GM12878 (cell line): Measurements from ENCODE around the gene SPG7. TPM values are rescaled to one million over a fixed set of nuclear protein-coding genes. Genes with fewer than 3 reads are reported as not detected.

ENCODE experiments used
- ATAC-seq: fragments of 200-7000 bp; cut with Tn5 transposase; 3 replicates; pipeline ENCODE4 v1.9.1; 2020; ENCODE audit warnings: mild to moderate bottlenecking, moderate library complexity
- BruUV-seq: library from RNA; stranded (reverse); fragments of 400-500 nt; replicated peaks from 2 replicates; lab custom pipeline; 2021; lab: Mats Ljungman, UMichigan
- CTCF ChIA-PET: fragments of 300-600 bp; sonication (Branson Sonifier 250); formaldehyde crosslinking; extraction: SDS; loops from one replicate; lab custom pipeline; 2021; ENCODE audit warnings: inconsistent platforms; lab: Yijun Ruan, JAX
- POLR2A ChIA-PET: fragments of 350-600 bp; formaldehyde crosslinking; extraction: SDS; loops from one replicate; lab custom pipeline; 2021; ENCODE audit warnings: inconsistent platforms; lab: Charles Lee
- RAD21 ChIA-PET: fragments of 300-600 bp; sonication (Branson Sonifier 250); formaldehyde crosslinking; loops from one replicate; lab custom pipeline; 2023; ENCODE audit warnings: antibody characterized with exemption; ENCODE audit not compliant: unreplicated experiment; lab: Charles Lee
- SMC1A ChIA-PET: fragments of 300-600 bp; sonication (Branson Sonifier 250); formaldehyde crosslinking; loops from one replicate; lab custom pipeline; 2023; ENCODE audit not compliant: unreplicated experiment, uncharacterized antibody; lab: Charles Lee
- DNase-seq: peaks from one replicate; pipeline ENCODE4 v3.0.0-alpha.2; 2011; ENCODE audit warnings: low read depth, low spot score
- FAIRE-seq: peaks from 3 replicates; lab custom pipeline; 2011; peaks lifted over from hg19 to GRCh38; lab: Jason Lieb, UNC
- H2AFZ ChIP-seq: 2 replicates; pipeline ENCODE4 v1.6.0; 2011; ENCODE audit warnings: low read depth, low read length, control low read depth; ENCODE audit not compliant: control insufficient read depth
- H3K27ac ChIP-seq: 2 replicates; pipeline ENCODE4 v1.5.1; 2011; ENCODE audit warnings: control low read depth; ENCODE audit not compliant: control insufficient read depth, insufficient read depth
- H3K27me3 ChIP-seq, 2 experiments: replicated peaks in 1 of 2; 2 replicates each; pipeline versions ENCODE4 v1.6.0 to v1.6.1; 2011; ENCODE audit warnings: low read length in 1 of 2; ENCODE audit not compliant: control insufficient read depth in 2 of 2, insufficient read depth in 2 of 2
- H3K36me3 ChIP-seq, 2 experiments: 2 replicates each; pipeline ENCODE4 v1.5.1; 2011; ENCODE audit warnings: low read length in 1 of 2; ENCODE audit not compliant: control insufficient read depth in 2 of 2, insufficient read depth in 2 of 2
- H3K4me1 ChIP-seq: 2 replicates; pipeline ENCODE4 v1.6.1; 2011; ENCODE audit warnings: mild to moderate bottlenecking, low read length, moderate library complexity, mixed read lengths; ENCODE audit not compliant: control insufficient read depth, insufficient read depth
- H3K4me2 ChIP-seq: 2 replicates; pipeline ENCODE4 v1.6.0; 2011; ENCODE audit warnings: control low read depth; ENCODE audit not compliant: control insufficient read depth, insufficient read depth
- H3K4me3 ChIP-seq: fragments of 200-600 bp; sonication (generic); 2 replicates; pipeline ENCODE4 v1.5.1; 2016
- H3K79me2 ChIP-seq: 2 replicates; pipeline ENCODE4 v1.6.0; 2011; ENCODE audit warnings: low read length; ENCODE audit not compliant: control insufficient read depth, insufficient read depth
- H3K9ac ChIP-seq: 2 replicates; pipeline ENCODE4 v1.8.0; 2011; ENCODE audit warnings: low read length, control low read depth, mixed read lengths; ENCODE audit not compliant: control insufficient read depth, insufficient read depth
- H3K9me3 ChIP-seq: replicated peaks from 3 replicates; pipeline ENCODE4 v1.5.1; 2011; ENCODE audit warnings: mild to moderate bottlenecking, low read length; ENCODE audit not compliant: control insufficient read depth, insufficient read depth
- H4K20me1 ChIP-seq: 2 replicates; pipeline ENCODE4 v1.6.0; 2011; ENCODE audit not compliant: control insufficient read depth, insufficient read depth
- CTCF ChIP-seq, 3 experiments: IDR thresholded peaks in 2 of 3; conservative IDR thresholded peaks in 1 of 3; 2 replicates each; pipeline ENCODE4 v1.5.1; 2011; ENCODE audit warnings: low read depth in 3 of 3, low read length in 3 of 3, mild to moderate bottlenecking in 3 of 3, control low read depth in 2 of 3, moderate library complexity in 2 of 3, inconsistent platforms in 1 of 3, mixed read lengths in 1 of 3; ENCODE audit not compliant: control insufficient read depth in 2 of 3, insufficient read depth in 1 of 3; ENCODE audit errors: extremely low read depth in 1 of 3
- EGR1 ChIP-seq, 2 experiments: IDR thresholded peaks; 1 replicate in 1 of 2; 2 replicates in 1 of 2; pipeline ENCODE4 v1.6.1; 2011 to 2012; ENCODE audit warnings: low read depth in 2 of 2, low read length in 2 of 2, borderline replicate concordance in 1 of 2, mild to moderate bottlenecking in 1 of 2, moderate library complexity in 1 of 2
- IKZF1 ChIP-seq: fragments of 450-650 bp; conservative IDR thresholded peaks from 2 replicates; pipeline ENCODE4 v1.6.1; 2017; ENCODE audit warnings: antibody characterized with exemption, mild to moderate bottlenecking
- TCF12 ChIP-seq: IDR thresholded peaks from 2 replicates; pipeline ENCODE4 v1.6.1; 2011; ENCODE audit warnings: low read depth, mild to moderate bottlenecking, low read length
- WGBS: methylation state at CpG from one replicate; pipeline ENCODE4 v1.1.6; 2016; ENCODE audit warnings: low lambda C conversion rate; ENCODE audit not compliant: insufficient replicate concordance, insufficient coverage; ENCODE audit errors: missing lambda C conversion rate; 5-methylcytosine and 5-hydroxymethylcytosine counted together
- in situ Hi-C: fragments of 300-500 bp; cut with MboI; formaldehyde crosslinking; loops from 9 replicates; pipeline ENCODE4 v1.14.3; 2018; ENCODE audit warnings: mixed read lengths
- intact Hi-C: fragments of 100-400 bp; cut with micrococcal nuclease; formaldehyde crosslinking; loops from one replicate; pipeline ENCODE4 v1.14.2; 2022; ENCODE audit not compliant: unreplicated experiment
- polyA plus RNA-seq, 11 experiments: library from polyadenylated mRNA; depleted of rRNA in 4 of 11; unstranded in 6 of 11; stranded (reverse) in 5 of 11; fragments of >200 nt; fragmentation: Nextera tagmentation in 4 of 11; fragmentation: Illumina TruSeq in 1 of 11; extraction: Ambion mirVana in 4 of 11; extraction: Trizol in 1 of 11; gene quantifications; 1 replicate in 1 of 11; 2 replicates in 10 of 11; pipeline versions ENCODE4 v1.2.1 to v1.2.3, GENCODE V29; 2011 to 2016; ENCODE audit warnings: inconsistent platforms in 2 of 11, missing spikeins in 2 of 11, low read depth in 1 of 11
- total RNA-seq, 4 experiments: library from RNA; depleted of rRNA in 3 of 4; stranded (reverse); fragments of >200 nt in 3 of 4; fragmentation: Illumina TruSeq in 1 of 4; extraction: Trizol in 1 of 4; gene quantifications; 2 replicates each; pipeline versions ENCODE4 v1.2.1 to v1.2.3, GENCODE V29; 2013 to 2021

The SPG7 gene
- total and polyA plus RNA-seq, 10 of the 15 experiments (the other 5 are each of a cell fraction or from before 2014, with no cell fraction given): 5.9 to 75.9 (median 52.5) TPM

DNA sequence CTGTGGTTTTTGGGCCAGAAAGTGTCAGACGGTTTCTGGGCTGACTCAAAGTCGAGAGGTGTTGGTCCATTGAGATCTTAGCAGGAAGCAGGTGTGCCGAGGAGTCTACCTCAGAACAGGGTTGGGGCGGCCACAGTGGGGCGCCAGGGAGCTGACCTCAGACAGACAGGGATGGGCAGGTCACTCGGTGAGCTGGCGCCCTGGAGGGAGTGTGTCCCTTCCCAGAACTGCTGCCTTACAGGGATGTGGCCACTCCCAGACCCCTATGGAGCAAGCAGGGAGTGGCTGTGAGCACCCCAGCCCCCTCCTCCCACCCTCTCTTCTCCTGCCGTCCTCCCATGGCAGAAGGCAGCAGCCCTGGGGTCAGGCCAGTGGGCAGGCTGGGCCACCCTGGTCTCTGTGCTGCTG is 91.3 kb downstream of the SPG7 start:
- POLR2A ChIA-PET: no interaction called here

More for the DNA sequence above, 91.3 kb downstream of the SPG7 start:
- ChIA-PET RAD21 (interaction anchor here (1.0 to 1.4 kb wide), 2 partner anchors 41 to 101 kb away, joined by 3 to 5 read pairs; no protein-coding TSS in a partner anchor), SMC1A (no interaction called here), CTCF (interaction anchor here (1.0 to 2.0 kb wide), 4 partner anchors 24 to 261 kb away, joined by 3 to 6 read pairs (median 4); partner anchors contain the start of gene CPNE7)
- TF ChIP-seq TCF12 (peak; percentile 58; the same call in 1 of the 2 replicates), IKZF1 (0 out of 2 replicates have a peak, but pooled peaks have one; percentile 22), CTCF (IDR thresholded peaks at IDR 0.05 in 2 of 3, conservative IDR thresholded peaks at IDR 0.05 in 1 of 3; ENCODE audit: control insufficient read depth in 2 of 3, extremely low read depth in 1 of 3, insufficient read depth in 1 of 3, low read depth in 3 of 3, low read length in 3 of 3) (peak; percentile 27 to 49 (median 38); a peak in 4 of 6 replicates), EGR1 (IDR thresholded peaks at IDR 0.05; ENCODE audit: borderline replicate concordance in 1 of 2, low read depth in 2 of 2, low read length in 2 of 2) (no peak)
- Histone ChIP-seq H3K36me3 (no peaks in the 10 kb centered on the region; a peak in 1 of 4 replicates), H4K20me1 (no peaks in the 10 kb centered on the region), H3K4me3 (no peak overlapping the region), H3K9me3 (no peaks in the 10 kb centered on the region), H3K27ac (no peak overlapping the region), H3K9ac (no peak overlapping the region), H3K4me1 (no peaks in the 10 kb centered on the region), H3K4me2 (no peak overlapping the region), H3K27me3 (no peaks in the 10 kb centered on the region), H3K79me2 (no peaks in the 10 kb centered on the region), H2AFZ (no peak overlapping the region)
- peak; percentile 77 for ATAC-seq
- 3% methylated on average over 8 of the region's 8 CpGs for WGBS
- no peak for FAIRE-seq
- no peak for DNase-seq
- intact Hi-C loops (no loop called here), in situ Hi-C loops (no loop called here)
- BruUV-seq: no TSS peak
